HG03039 (cell line): Measurements from ENCODE around the gene FAM210A.
"Not testable (repeated sequence)": the region's sequence is repeated elsewhere in the genome, so short reads cannot be mapped to it uniquely, and the experiment has no call there.

ENCODE experiments used
- ATAC-seq: cut with Tn5 transposase; IDR thresholded peaks from one replicate; pipeline ENCODE4 v1.9.1; 2021; ENCODE audit warnings: mild to moderate bottlenecking, moderate library complexity; ENCODE audit not compliant: unreplicated experiment

Gene FAM210A

GRCh38 chr18:13710414-13710831, 15.9 kb downstream of the FAM210A start:
- ATAC-seq = no peak

DNA sequence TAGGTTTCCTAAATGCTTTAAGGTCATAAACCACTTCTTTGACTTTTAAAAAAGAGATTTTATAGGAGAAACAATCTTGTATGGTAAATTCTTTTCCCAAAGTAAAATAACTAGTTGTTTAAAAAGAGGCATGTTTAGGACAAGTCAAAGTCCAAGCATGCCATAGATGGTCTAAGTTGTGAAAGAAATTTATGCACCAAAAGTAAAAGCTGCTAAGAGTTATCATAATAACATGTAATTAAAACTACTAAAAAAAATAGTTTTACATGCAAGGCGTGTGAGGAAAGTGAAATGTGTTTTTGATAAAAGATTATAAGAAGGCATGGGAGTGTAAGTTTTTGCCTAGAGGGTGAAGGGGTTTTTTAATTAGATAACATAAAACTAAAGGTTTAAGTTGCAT, 22.5 kb downstream of the FAM210A start:
- ATAC-seq = no peak

- ATAC-seq = no peak
These were observed 26.2 kb downstream of the FAM210A start for GRCh38 chr18:13700153-13700552.

DNA sequence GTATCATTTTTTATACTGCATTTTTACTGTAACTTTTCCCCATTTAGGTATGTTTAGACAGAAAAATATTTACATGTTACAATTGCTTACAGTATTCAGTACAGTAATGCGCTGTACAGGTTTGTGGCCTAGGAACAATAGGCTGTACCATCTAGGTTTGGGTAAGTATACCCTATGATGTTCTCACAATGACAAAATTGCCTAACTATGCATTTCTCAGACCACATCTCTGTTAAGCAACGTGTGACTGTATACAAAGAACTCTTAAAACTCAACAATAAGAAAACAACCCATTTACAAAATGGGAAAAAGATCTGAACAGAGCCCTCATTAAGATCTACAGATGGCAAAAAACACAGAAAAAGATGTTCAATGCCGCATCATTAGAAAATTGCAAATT, 29.4 kb downstream of the FAM210A start:
- ATAC-seq = no peak

- not testable (repeated sequence) for ATAC-seq
These were observed 31.0 kb downstream of the FAM210A start for GRCh38 chr18:13695337-13695736.

DNA sequence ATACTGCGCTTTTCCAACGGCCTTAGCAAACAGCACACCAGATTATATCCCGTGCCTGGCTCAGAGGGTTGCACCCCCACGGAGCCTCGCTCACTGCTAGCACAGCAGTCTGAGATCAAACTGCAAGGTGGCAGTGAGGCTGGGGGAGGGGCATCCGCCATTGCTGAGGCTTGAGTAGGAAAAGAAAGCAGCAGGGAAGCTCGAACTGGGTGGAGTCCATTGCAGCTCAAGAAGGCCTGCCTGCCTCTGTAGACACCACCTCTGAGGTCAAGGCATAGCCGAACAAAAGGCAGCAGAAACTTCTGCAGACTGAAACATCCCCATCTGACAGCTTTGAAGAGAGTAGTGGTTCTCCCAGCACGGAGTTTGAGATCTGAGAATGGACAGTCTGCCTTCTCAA, 36.3 kb downstream of the FAM210A start:
- not testable (repeated sequence) for ATAC-seq

DNA sequence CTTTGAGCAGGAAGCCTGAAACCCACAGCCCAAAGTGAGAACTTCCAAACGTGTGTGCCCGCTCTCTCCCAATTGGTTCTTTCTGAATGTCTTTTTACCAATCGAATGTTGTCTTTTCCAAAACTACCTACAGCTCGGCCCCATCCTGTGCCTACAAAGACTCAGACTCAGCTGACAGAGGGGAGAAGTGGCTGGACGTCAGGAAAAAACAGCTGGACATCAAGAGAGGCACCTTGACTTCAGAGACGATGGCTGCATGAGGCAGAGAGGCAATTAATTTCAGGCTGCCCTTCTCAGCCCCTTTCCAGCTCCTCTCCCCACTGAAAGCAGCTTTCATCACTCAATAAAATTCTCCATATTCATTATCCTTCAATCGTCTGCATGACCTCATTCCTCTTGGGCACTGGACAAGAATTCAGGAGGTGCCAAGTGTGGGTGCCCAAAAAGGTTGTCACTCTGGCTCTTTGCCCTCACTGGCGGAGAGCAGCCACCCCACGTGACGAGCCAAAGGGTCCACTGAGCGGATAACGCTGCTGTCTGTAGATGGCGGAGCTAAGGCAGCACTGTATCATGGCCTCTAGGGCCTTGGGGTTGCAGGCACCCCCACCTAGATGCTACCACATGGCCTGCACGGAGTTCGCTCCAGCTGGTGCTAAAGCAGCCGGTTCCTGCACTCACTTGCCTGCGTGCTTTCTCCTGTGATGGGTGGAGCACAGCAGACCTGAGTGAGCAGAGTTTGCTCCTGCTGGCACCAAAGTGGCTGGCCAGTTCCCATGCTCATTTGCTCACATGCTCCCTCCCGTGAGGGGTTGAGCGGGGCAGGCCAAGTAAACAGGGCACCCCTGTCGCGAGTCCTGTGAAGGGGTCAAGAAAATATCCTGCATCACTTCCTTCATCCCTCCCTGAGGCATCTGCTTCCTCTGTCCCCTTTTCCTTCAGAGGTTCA, 37.9 kb downstream of the FAM210A start:
- no peak for ATAC-seq

GRCh38 chr18:13684546-13684945, 41.8 kb downstream of the FAM210A start:
- ATAC-seq = no peak

GRCh38 chr18:13681701-13682100, 44.7 kb downstream of the FAM210A start:
- ATAC-seq = no peak

DNA sequence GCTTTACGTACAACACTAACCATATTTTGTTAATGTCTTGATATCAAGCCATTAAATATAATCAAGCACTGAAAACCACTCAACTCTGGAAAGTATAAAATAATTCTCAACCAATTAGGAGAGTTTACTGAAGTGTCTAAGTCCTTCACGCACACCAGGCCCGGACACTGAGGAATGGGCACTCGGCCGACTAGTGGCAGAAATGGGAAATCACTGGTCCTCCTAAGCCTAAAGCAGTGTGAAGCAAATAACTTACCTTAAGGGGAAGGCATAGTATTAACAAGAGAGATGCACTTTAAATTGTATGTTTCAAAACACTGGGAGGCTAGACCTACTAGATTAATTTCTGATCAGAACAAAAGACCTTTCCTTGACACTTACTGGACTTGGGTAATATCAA, 45.7 kb downstream of the FAM210A start:
- ATAC-seq = no peak

DNA sequence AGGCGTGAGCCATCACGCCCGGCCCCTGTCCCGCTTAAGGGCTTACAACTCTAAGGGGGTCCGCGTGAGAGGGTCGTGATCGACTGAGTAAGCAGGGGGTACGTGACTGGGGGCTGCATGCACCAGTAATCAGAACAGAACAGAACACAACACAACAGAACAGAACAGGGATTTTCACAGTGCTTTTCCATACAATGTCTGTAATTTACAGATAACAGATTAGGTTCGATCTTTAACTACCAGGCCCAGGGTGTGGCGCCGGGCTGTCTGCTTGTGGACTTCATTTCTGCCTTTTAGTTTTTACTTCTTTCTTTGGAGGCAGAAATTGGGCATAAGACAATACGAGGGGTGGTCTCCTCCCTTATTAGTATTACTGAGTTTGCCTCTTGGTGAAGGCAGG, 49.0 kb downstream of the FAM210A start:
- ATAC-seq = not testable (repeated sequence)

- no peak for ATAC-seq
These were observed 49.9 kb downstream of the FAM210A start for GRCh38 chr18:13676471-13676870.

GRCh38 chr18:13672657-13673056, 53.7 kb downstream of the FAM210A start:
- ATAC-seq = no peak

DNA sequence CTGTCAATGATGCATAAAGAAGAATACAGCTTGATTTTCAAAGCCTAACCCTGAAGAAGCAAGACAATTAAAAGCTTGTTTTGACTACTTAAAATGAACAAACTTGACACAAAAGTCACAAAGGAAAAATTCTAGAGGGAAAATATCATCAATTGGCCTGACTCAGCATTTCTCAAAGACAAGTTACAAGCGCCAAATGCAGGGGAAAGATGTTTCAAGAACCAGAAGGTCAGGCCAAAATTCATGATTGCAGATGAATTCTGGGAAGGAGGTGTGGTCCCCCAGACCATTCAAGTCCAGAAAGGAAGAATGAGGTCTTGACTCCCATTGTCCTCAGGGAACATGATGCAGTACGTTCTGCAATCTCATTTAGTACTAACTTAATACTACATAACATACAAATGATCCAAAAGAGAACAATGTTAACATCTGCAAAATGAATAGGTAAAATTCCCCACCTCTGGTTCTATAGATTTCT, 64.5 kb downstream of the FAM210A start:
- no peak for ATAC-seq

DNA sequence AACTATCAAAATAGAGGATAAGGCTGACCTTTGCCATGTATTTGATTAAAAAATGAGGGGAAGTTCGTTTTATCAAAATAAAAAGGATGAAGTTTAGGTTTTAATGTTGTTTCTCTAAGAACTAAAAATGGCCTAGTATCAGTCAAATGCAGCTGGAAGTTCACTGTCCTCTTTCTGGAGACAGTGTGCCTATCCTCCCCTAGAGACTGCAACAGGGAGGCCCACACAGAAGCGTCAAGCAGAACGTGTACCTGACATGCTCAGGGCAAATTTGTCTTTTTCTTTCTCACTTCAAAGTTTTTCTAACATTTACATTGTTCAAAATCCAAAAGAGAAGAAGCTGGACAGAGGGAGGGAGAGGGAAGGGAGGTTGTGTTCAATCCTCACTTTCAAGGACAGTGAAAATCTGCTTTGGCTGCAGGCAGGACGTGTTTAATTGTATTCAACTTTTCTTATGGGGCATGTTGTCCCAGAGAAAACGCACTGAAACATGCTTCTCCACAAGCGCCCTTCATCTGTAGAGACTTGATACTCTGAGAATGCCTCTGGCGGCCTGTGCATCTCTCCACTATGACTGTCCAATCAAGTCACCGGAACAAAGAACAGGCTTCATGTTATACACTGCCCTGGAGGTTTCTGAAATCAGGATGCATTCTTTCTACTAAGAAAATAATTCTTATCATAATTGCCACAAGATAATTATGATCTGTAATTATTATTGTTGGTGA, 65.1 kb downstream of the FAM210A start:
- no peak for ATAC-seq

- ATAC-seq = no peak
These were observed 65.8 kb downstream of the FAM210A start for GRCh38 chr18:13660510-13660909.

GRCh38 chr18:13658436-13659204, 67.7 kb downstream of the FAM210A start:
- no peak for ATAC-seq

DNA sequence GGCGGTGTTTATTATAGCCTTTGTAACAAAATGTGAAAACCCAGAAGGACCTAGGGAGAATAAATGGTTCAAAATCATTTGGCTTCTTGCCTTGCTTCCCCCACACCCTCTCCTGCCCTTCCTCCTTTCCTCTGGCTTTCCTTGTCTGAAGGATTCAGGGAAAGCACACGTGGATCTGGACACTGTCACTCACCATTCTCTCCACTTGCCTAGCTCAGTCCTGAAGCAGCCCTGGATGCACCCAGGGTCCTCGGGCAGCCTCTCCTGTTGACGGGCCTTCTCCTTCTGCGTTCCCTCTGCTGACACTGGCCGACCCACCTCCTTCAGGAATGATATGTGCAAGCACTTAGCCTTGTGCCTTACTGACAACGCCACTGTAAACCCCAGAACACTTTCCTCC, 68.4 kb downstream of the FAM210A start:
- ATAC-seq = no peak

- ATAC-seq = no peak
These were observed 72.5 kb downstream of the FAM210A start for GRCh38 chr18:13653746-13654433.
